A673 (cell line): ENCODE measurements around the gene MAOB. TPM values are rescaled to one million over a fixed set of nuclear protein-coding genes. Genes with fewer than 3 reads are reported as not detected.

Experiments used
- BruUV-seq: library from RNA; stranded (reverse); fragments of 400-500 nt; replicated peaks from 2 replicates; lab custom pipeline; 2021; lab: Mats Ljungman, UMichigan
- CTCF ChIA-PET: fragments of 300-600 bp; sonication (Branson Sonifier 250); formaldehyde crosslinking; loops from one replicate; lab custom pipeline; 2022; ENCODE audit warnings: antibody characterized with exemption; lab: Charles Lee
- POLR2A ChIA-PET: fragments of 300-600 bp; sonication (Branson Sonifier 250); formaldehyde crosslinking; loops from one replicate; lab custom pipeline; 2022; ENCODE audit warnings: antibody characterized with exemption; ENCODE audit not compliant: low non-redundant PET; lab: Charles Lee
- DNase-seq: peaks from one replicate; pipeline ENCODE4 v3.0.0-alpha.2; 2015; ENCODE audit warnings: low spot score
- H3K27ac ChIP-seq: fragments of 200-600 bp; sonication (generic); 2 replicates; pipeline ENCODE4 v1.5.1; 2016; ENCODE audit warnings: mixed run types, low read depth, mild to moderate bottlenecking, mixed read lengths, antibody characterized with exemption, low read length; ENCODE audit not compliant: poor library complexity, severe bottlenecking
- H3K27me3 ChIP-seq: fragments of 200-600 bp; sonication (generic); replicated peaks from 2 replicates; pipeline ENCODE4 v1.6.1; 2017; ENCODE audit warnings: mixed run types, low read depth, mild to moderate bottlenecking, mixed read lengths, antibody characterized with exemption, low read length; ENCODE audit not compliant: insufficient read depth, poor library complexity
- H3K36me3 ChIP-seq: fragments of 200-600 bp; sonication (generic); 2 replicates; pipeline ENCODE4 v1.6.1; 2016; ENCODE audit warnings: mixed run types, mild to moderate bottlenecking, mixed read lengths, antibody characterized with exemption, low read length; ENCODE audit not compliant: insufficient read depth, poor library complexity, severe bottlenecking
- H3K4me1 ChIP-seq: fragments of 200-600 bp; sonication (generic); 2 replicates; pipeline ENCODE4 v1.6.1; 2017; ENCODE audit warnings: mixed run types, mild to moderate bottlenecking, mixed read lengths, antibody characterized with exemption, low read length; ENCODE audit not compliant: insufficient read depth, poor library complexity, severe bottlenecking
- H3K4me3 ChIP-seq: fragments of 200-600 bp; sonication (generic); 2 replicates; pipeline ENCODE4 v1.5.1; 2016; ENCODE audit warnings: low read depth, mixed run types, mild to moderate bottlenecking, mixed read lengths, low read length; ENCODE audit not compliant: poor library complexity, severe bottlenecking
- H3K9me3 ChIP-seq: fragments of 200-600 bp; sonication (generic); 2 replicates; pipeline ENCODE4 v1.6.1; 2016; ENCODE audit warnings: mixed run types, low read depth, mild to moderate bottlenecking, mixed read lengths, antibody characterized with exemption, low read length; ENCODE audit not compliant: poor library complexity, severe bottlenecking
- EZH2 ChIP-seq: fragments of 200-600 bp; sonication (generic); IDR thresholded peaks from 2 replicates; pipeline ENCODE4 v1.6.1; 2017; ENCODE audit warnings: borderline replicate concordance, low read depth, mild to moderate bottlenecking, mixed read lengths, antibody characterized with exemption, low read length; ENCODE audit not compliant: poor library complexity, severe bottlenecking
- intact Hi-C: fragments of 100-400 bp; cut with micrococcal nuclease; formaldehyde crosslinking; loops from one replicate; pipeline ENCODE4 v1.10.0; 2022; ENCODE audit not compliant: unreplicated experiment
- total RNA-seq: library from RNA; stranded (reverse); gene quantifications from 2 replicates; pipeline ENCODE4 v1.2.3, GENCODE V29; 2021
- TF ChIP-seq, protein P1 (sequence below): fragments of 300-800, 200-600 bp; sonication (generic); conservative IDR thresholded peaks from 2 replicates; pipeline ENCODE4 v1.5.1; 2017; ENCODE audit warnings: low read depth, mild to moderate bottlenecking, antibody characterized with exemption, low read length, moderate library complexity, mixed read lengths

MAOB gene
- total RNA-seq, 1 experiment from 2014 or later, result not detected

GRCh38 chrX:43881410-43882293 lies 598 bp downstream of the MAOB start:
- ChIA-PET CTCF (no interaction called here), POLR2A (no interaction called here)
- no peak for TF ChIP-seq EZH2
- TF ChIP-seq, protein P1, sequence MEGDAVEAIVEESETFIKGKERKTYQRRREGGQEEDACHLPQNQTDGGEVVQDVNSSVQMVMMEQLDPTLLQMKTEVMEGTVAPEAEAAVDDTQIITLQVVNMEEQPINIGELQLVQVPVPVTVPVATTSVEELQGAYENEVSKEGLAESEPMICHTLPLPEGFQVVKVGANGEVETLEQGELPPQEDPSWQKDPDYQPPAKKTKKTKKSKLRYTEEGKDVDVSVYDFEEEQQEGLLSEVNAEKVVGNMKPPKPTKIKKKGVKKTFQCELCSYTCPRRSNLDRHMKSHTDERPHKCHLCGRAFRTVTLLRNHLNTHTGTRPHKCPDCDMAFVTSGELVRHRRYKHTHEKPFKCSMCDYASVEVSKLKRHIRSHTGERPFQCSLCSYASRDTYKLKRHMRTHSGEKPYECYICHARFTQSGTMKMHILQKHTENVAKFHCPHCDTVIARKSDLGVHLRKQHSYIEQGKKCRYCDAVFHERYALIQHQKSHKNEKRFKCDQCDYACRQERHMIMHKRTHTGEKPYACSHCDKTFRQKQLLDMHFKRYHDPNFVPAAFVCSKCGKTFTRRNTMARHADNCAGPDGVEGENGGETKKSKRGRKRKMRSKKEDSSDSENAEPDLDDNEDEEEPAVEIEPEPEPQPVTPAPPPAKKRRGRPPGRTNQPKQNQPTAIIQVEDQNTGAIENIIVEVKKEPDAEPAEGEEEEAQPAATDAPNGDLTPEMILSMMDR, result no peak
- H3K36me3 ChIP-seq, result no peaks in the 10 kb centered on the region
- no TSS peak for BruUV-seq
- no peak overlapping the region for H3K27ac ChIP-seq
- no peak overlapping the region for H3K4me3 ChIP-seq
- intact Hi-C loops, result no loop called here
- no peak for DNase-seq
- H3K4me1 ChIP-seq, result no peaks in the 10 kb centered on the region
- no peaks in the 10 kb centered on the region for H3K9me3 ChIP-seq
- peaks cover 14% of the 10 kb centered on the region for H3K27me3 ChIP-seq

DNA sequence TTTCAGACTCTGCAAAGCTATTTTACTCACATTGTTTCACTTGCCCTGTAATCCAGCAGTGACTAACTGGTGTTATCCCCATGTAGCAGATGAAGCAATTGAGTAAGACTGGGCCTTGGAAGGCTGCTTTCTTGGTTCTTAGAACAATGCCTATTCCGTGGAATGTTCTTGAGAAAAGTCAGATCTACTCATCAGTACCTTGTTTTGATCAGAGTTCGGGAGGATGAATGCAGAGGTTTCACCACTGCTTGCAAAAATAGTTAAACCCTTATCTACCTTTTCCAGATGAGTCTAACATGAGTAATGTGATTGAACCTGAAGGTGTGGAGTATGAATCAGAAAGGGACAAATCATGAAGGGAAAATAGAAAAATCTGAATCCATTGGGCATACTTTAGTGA lies 1.8 kb downstream of the MAOB start:
- no TSS peak for BruUV-seq
- H3K27ac ChIP-seq, result no peak overlapping the region
- no peak for DNase-seq
- H3K4me1 ChIP-seq, result no peaks in the 10 kb centered on the region
- no peak overlapping the region for H3K4me3 ChIP-seq
- intact Hi-C loops, result no loop called here
- no peaks in the 10 kb centered on the region for H3K9me3 ChIP-seq
- ChIA-PET CTCF (no interaction called here), POLR2A (no interaction called here)
- TF ChIP-seq, protein P1, result no peak
- no peak for TF ChIP-seq EZH2
- peaks cover 14% of the 10 kb centered on the region for H3K27me3 ChIP-seq
- no peaks in the 10 kb centered on the region for H3K36me3 ChIP-seq

DNA sequence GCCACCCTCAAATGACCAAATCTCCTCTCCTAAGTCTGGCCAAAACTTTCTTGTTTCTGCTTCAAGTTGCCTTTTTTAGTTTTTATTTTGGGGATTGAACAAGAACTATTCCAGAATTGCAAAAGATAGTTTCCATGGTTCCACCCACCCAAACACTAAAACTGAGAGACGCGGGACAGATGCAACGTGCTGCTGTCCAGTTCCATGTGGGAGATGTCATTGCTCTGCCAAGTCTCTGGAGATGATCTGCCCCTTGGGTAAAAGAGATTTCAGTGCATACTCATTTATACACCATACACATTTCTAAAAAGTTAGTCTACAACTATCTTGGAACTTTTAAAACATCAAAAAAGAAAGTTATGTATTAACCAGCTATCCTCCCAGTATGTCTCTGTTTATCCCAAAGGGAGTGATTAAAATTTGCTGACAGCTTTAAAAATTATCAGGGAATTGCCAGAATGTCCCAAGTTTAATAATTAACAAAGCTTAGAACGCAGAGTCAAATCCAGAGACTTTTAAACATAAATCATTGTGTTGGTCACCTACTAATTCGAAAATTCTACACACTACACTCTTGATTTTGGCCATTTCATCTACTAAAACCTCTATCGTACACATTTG lies 3.2 kb downstream of the MAOB start:
- no peaks in the 10 kb centered on the region for H3K36me3 ChIP-seq
- no peaks in the 10 kb centered on the region for H3K9me3 ChIP-seq
- no TSS peak for BruUV-seq
- ChIA-PET CTCF (no interaction called here), POLR2A (no interaction called here)
- H3K27ac ChIP-seq, result no peak overlapping the region
- TF ChIP-seq EZH2, result no peak
- TF ChIP-seq, protein P1, result no peak
- no peak for DNase-seq
- intact Hi-C loops, result no loop called here
- peaks cover 17% of the 10 kb centered on the region for H3K27me3 ChIP-seq
- no peaks in the 10 kb centered on the region for H3K4me1 ChIP-seq
- H3K4me3 ChIP-seq, result no peak overlapping the region
